Kidney epithelial cell (primary cell): Measurements from ENCODE around the gene ADNP. TPM values are rescaled to one million over a fixed set of nuclear protein-coding genes. Genes with fewer than 3 reads are reported as not detected.
"Not testable (repeated sequence)": the region's sequence is repeated elsewhere in the genome, so short reads cannot be mapped to it uniquely, and the experiment has no call there.

Experiments used
- DNase-seq: peaks from one replicate; pipeline ENCODE4 v3.0.0-alpha.2; 2010; ENCODE audit warnings: low read depth
- H3K27me3 ChIP-seq: 2 replicates; pipeline ENCODE4 v1.6.0; 2011; ENCODE audit warnings: low read length; ENCODE audit not compliant: control insufficient read depth, insufficient read depth
- H3K36me3 ChIP-seq: 2 replicates; pipeline ENCODE4 v1.5.1; 2011; ENCODE audit warnings: low read length; ENCODE audit not compliant: control insufficient read depth, insufficient read depth
- H3K4me3 ChIP-seq: 2 replicates; pipeline ENCODE4 v1.5.1; 2011; ENCODE audit warnings: low read depth, mild to moderate bottlenecking, control low read depth, low read length
- CTCF ChIP-seq: IDR thresholded peaks from 2 replicates; pipeline ENCODE4 v1.5.1; 2011; ENCODE audit warnings: mild to moderate bottlenecking, moderate library complexity, low read length, control low read depth, inconsistent platforms; ENCODE audit not compliant: insufficient read depth, poor library complexity, severe bottlenecking
- total RNA-seq: library from RNA; depleted of rRNA; stranded (reverse); fragments of >200 nt; gene quantifications from 2 replicates; pipeline ENCODE4 v1.2.3, GENCODE V29; 2015

The ADNP gene
- total RNA-seq, 1 donor from 2014 or later = 59.7 TPM

DNA sequence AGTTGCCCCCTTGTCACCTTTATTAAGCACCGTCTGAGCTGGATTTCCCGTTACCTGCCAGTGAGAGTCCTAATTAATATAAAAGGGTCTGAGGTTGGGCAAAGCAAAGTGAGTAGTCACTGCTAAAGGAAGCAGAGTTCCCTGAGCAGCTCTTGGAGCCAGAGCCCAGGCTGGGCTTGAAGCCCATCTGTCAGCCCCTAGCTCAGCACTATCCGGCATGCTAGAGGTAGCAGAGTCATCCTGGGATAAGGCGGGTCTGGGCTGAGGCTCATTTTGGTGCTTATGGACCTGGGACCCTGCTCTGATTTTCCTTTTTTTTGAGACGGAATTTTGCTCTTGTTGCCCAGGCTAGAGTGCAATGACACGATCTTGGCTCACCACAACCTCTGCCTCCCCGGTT lies 46.2 kb downstream of the ADNP start:
- no peak overlapping the region for H3K4me3 ChIP-seq
- no peaks in the 10 kb centered on the region for H3K27me3 ChIP-seq
- TF ChIP-seq CTCF = no peak
- DNase-seq = no peak
- H3K36me3 ChIP-seq = peaks cover 1% of the 10 kb centered on the region

GRCh38 chr20:50883856-50884255 lies 47.4 kb downstream of the ADNP start:
- Histone ChIP-seq H3K36me3 (no peaks in the 10 kb centered on the region), H3K27me3 (no peaks in the 10 kb centered on the region), H3K4me3 (no peak overlapping the region)
- no peak for TF ChIP-seq CTCF
- DNase-seq = no peak

GRCh38 chr20:50881759-50882424 lies 49.3 kb downstream of the ADNP start:
- H3K27me3 ChIP-seq, H3K4me3 ChIP-seq, H3K36me3 ChIP-seq, DNase-seq: not testable (repeated sequence)

DNA sequence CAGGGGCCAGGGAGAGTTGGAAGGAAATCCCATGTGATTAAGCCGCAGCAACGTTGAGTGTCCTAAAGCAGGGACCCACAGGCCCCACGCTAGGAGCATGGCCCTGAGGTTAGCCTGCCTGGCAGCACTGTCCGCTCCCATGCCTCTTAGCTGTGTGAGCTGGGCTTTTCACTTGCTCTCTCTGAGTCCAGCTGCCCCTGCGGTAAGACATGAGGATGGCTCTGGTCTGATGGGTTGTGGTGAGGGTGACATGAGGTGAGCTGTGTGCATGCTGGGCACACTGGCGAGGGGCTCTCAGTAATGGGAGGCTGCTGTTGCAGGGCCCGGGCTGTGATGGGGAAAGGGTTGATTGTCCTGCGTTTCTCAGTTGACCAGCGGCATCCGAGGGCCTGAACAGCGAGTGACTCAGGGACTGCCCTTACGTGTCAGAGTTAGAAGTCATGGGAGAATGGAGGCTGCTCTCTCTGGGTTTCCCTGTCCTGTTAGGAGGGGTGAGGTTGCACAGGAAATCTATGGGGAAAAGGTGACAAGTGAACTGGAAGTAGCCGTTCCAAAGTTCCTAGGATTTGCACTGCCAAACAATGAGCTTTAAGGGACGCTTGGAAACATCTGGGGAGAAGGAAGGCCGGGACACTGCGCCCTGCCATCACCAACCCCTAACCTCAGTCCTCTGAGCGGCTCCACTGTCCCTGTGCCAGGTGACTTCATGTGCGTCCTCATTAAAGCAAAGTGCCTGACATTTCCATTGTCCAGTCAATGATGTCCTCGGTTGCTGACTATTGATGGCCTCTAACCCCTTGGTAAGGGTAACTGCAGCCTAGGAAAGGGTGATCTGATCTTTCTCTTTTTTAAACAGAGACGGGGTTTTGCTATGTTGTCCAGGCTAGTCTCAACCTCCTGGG lies 51.3 kb downstream of the ADNP start:
- no peaks in the 10 kb centered on the region for H3K27me3 ChIP-seq
- no peak for TF ChIP-seq CTCF
- DNase-seq = no peak
- H3K4me3 ChIP-seq = no peak overlapping the region
- no peaks in the 10 kb centered on the region for H3K36me3 ChIP-seq

- no peak for TF ChIP-seq CTCF
- Histone ChIP-seq H3K4me3 (no peak overlapping the region), H3K27me3 (no peaks in the 10 kb centered on the region), H3K36me3 (no peaks in the 10 kb centered on the region)
- DNase-seq = no peak
These were observed 53.9 kb downstream of the ADNP start for GRCh38 chr20:50877232-50877743.

DNA sequence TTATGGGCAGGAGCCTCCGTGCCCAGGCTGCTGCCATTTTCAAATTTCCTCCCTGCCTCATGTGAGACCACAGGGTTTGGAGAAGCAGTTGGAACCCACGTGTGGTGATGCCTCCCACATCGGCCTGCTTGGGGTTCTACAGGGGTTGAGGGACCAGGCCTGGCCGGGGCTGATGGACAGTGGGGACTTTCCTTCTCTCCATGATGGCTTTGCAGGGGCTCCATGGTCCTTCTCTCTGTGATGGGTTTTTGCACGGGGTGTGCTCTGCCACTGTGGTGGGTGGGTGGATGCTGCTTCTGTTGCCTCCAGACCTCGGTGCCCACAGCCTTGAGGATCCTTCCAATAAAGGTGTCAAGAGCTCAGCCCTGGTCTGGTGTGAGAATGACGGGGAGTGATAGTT lies 54.4 kb downstream of the ADNP start:
- no peaks in the 10 kb centered on the region for H3K27me3 ChIP-seq

More for the DNA sequence above, 54.4 kb downstream of the ADNP start:
- no peak for TF ChIP-seq CTCF
- Histone ChIP-seq H3K4me3 (no peak overlapping the region), H3K36me3 (no peaks in the 10 kb centered on the region)
- DNase-seq = no peak
